HepG2 (cell line): Measurements from ENCODE around the gene CTCF. TPM values are rescaled to one million over a fixed set of nuclear protein-coding genes. Genes with fewer than 3 reads are reported as not detected.
A peak's percentile ranks its signal among the peaks of the same experiment; 100 is the strongest.

Experiments used
- CBX1 ChIP-seq: IDR thresholded peaks from one replicate; pipeline ENCODE4 v1.6.1; 2016; ENCODE audit warnings: antibody characterized with exemption, low read depth
- KDM2A ChIP-seq: sonication (generic); formaldehyde crosslinking; IDR thresholded peaks from 2 replicates; pipeline ENCODE4 v1.4.0; 2020; ENCODE audit warnings: low read depth, missing genetic modification reagents, borderline replicate concordance
- MAFG ChIP-seq: sonication (generic); formaldehyde crosslinking; IDR thresholded peaks from 2 replicates; pipeline ENCODE4 v1.5.1; 2020; ENCODE audit warnings: mild to moderate bottlenecking, missing genetic modification reagents
- MYNN ChIP-seq: sonication (generic); formaldehyde crosslinking; IDR thresholded peaks from 2 replicates; pipeline ENCODE4 v1.4.0; 2020; ENCODE audit warnings: mild to moderate bottlenecking, low read depth, missing genetic modification reagents
- ONECUT2 ChIP-seq: sonication (generic); formaldehyde crosslinking; IDR thresholded peaks from 2 replicates; pipeline ENCODE4 v1.4.0; 2020; ENCODE audit warnings: missing genetic modification reagents
- PHF20 ChIP-seq: sonication (generic); formaldehyde crosslinking; IDR thresholded peaks from 2 replicates; pipeline ENCODE4 v1.5.0; 2020; ENCODE audit warnings: mild to moderate bottlenecking, missing genetic modification reagents
- POGZ ChIP-seq: sonication (generic); formaldehyde crosslinking; IDR thresholded peaks from 2 replicates; pipeline ENCODE4 v1.4.0; 2020; ENCODE audit warnings: mild to moderate bottlenecking, missing genetic modification reagents
- SMAD9 ChIP-seq: sonication (generic); formaldehyde crosslinking; IDR thresholded peaks from 2 replicates; pipeline ENCODE4 v1.5.1; 2020; ENCODE audit warnings: mild to moderate bottlenecking, missing genetic modification reagents
- STAG1 ChIP-seq: sonication (generic); formaldehyde crosslinking; IDR thresholded peaks from 2 replicates; pipeline ENCODE4 v1.4.0; 2020; ENCODE audit warnings: missing genetic modification reagents
- XBP1 ChIP-seq: sonication (generic); formaldehyde crosslinking; IDR thresholded peaks from 2 replicates; pipeline ENCODE4 v1.5.0; 2020; ENCODE audit warnings: missing genetic modification reagents
- ZNF10 ChIP-seq: sonication (generic); formaldehyde crosslinking; IDR thresholded peaks from 2 replicates; pipeline ENCODE4 v1.4.0; 2020; ENCODE audit warnings: mild to moderate bottlenecking, low read depth, missing genetic modification reagents, borderline replicate concordance
- ZNF430 ChIP-seq: sonication (generic); formaldehyde crosslinking; IDR thresholded peaks from 2 replicates; pipeline ENCODE4 v1.9.0; 2021; ENCODE audit warnings: mild to moderate bottlenecking, missing genetic modification reagents
- ZNF546 ChIP-seq: sonication (generic); formaldehyde crosslinking; conservative IDR thresholded peaks from 2 replicates; pipeline ENCODE4 v1.8.1; 2023; ENCODE audit warnings: mild to moderate bottlenecking, missing genetic modification reagents
- ZNF547 ChIP-seq: sonication (generic); formaldehyde crosslinking; IDR thresholded peaks from 2 replicates; pipeline ENCODE4 v1.5.1; 2020; ENCODE audit warnings: mild to moderate bottlenecking, missing genetic modification reagents
- ZNF563 ChIP-seq: sonication (generic); formaldehyde crosslinking; IDR thresholded peaks from 2 replicates; pipeline ENCODE4 v1.8.0; 2022; ENCODE audit warnings: mild to moderate bottlenecking, moderate library complexity, missing genetic modification reagents
- ZNF607 ChIP-seq: sonication (generic); formaldehyde crosslinking; IDR thresholded peaks from 2 replicates; pipeline ENCODE4 v1.5.1; 2020; ENCODE audit warnings: missing genetic modification reagents, mild to moderate bottlenecking, borderline replicate concordance
- polyA plus RNA-seq, 8 experiments: library from polyadenylated mRNA; depleted of rRNA in 3 of 8; stranded (reverse) in 7 of 8; unstranded in 1 of 8; fragments of >200 nt; fragmentation: Illumina TruSeq in 4 of 8; extraction: Trizol in 4 of 8; gene quantifications; 2 replicates each; pipeline versions ENCODE4 v1.2.1 to v1.2.3, GENCODE V29; 2011 to 2016; ENCODE audit warnings: low read depth in 4 of 8, missing spikeins in 1 of 8, mixed read lengths in 1 of 8; ENCODE audit not compliant: insufficient read depth in 1 of 8
- total RNA-seq, 5 experiments: library from RNA; depleted of rRNA; stranded (reverse); fragments of >200 nt; fragmentation: Illumina TruSeq; extraction: Trizol; gene quantifications; 2 replicates each; pipeline ENCODE4 v1.2.3, GENCODE V29; 2016; ENCODE audit warnings: low read depth in 1 of 5
- TF ChIP-seq, protein P1 (sequence below): conservative IDR thresholded peaks from 2 replicates; pipeline ENCODE4 v1.6.1; 2018; ENCODE audit warnings: missing genetic modification reagents
- TF ChIP-seq, protein P2 (sequence below): sonication (generic); formaldehyde crosslinking; IDR thresholded peaks from 2 replicates; pipeline ENCODE4 v1.4.0; 2020; ENCODE audit warnings: missing genetic modification reagents
- TF ChIP-seq, protein P3 (sequence below): sonication (generic); formaldehyde crosslinking; IDR thresholded peaks from 2 replicates; pipeline ENCODE4 v1.4.0; 2020; ENCODE audit warnings: mild to moderate bottlenecking, missing genetic modification reagents
- TF ChIP-seq, protein P4 (sequence below): sonication (generic); formaldehyde crosslinking; IDR thresholded peaks from 2 replicates; pipeline ENCODE4 v1.5.1; 2020; ENCODE audit warnings: missing genetic modification reagents, mild to moderate bottlenecking, borderline replicate concordance
- TF ChIP-seq, protein P5 (sequence below): sonication (generic); formaldehyde crosslinking; IDR thresholded peaks from 2 replicates; pipeline ENCODE4 v1.8.0; 2022; ENCODE audit warnings: missing genetic modification reagents, mild to moderate bottlenecking, inconsistent platforms, borderline replicate concordance

The CTCF gene
- total and polyA plus RNA-seq, 2 of the 13 experiments (the other 11 are each of a cell fraction or from before 2014, with no cell fraction given): 19.5 to 37.5 TPM

DNA sequence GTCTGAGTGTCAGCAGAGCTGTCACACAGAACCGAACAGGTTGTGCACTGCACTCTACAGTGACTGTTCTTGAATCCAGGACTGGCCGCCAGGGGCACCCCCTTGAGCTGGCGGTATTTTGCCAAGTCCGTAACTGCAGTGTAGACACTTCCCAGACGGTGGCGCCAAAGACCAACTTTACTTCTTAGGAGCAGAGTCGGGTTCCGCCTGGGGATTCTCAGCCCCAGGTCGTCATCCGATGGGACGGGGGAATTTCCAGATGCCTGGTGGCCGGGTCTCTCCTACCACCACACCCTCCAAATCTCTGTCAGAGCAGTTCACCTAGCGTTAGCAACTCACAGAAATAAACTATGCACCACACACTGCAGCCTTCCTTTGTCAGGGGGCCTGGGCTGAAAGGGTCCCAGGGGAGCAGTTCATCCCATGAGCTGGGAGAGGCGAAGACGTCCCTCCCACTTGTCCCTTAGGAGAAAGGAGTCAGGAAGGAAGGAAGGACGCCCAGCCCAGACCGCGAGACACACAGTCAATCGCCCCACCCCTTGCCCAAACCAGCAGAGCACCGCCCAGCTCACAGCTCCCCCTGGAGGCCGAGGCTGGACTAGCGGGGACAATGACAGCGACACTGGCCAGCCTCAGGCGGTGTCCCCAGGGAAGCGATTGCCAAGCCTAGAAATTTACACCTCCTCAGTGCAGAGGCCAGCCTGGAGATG, 41.1 kb upstream of the CTCF start (continued):
- TF ChIP-seq ZNF563 (no peak), KDM2A (CRISPR knock-in tag) (peak; percentile 90), CBX1 (no peak), ZNF546 (CRISPR knock-in tag) (no peak), STAG1 (CRISPR knock-in tag) (peak; percentile 96), ZNF547 (no peak), ZNF430 (CRISPR knock-in tag) (no peak), MAFG (CRISPR knock-in tag) (no peak), ZNF607 (CRISPR knock-in tag) (peak; percentile 49; the same call in 1 of the 2 replicates), ONECUT2 (CRISPR knock-in tag) (no peak), SMAD9 (CRISPR knock-in tag) (no peak), PHF20 (no peak), ZNF10 (no peak), POGZ (0 out of 2 replicates have a peak, but pooled peaks have one; percentile 18), MYNN (0 out of 2 replicates have a peak, but pooled peaks have one; percentile 9), XBP1 (no peak)
- TF ChIP-seq, protein P1, sequence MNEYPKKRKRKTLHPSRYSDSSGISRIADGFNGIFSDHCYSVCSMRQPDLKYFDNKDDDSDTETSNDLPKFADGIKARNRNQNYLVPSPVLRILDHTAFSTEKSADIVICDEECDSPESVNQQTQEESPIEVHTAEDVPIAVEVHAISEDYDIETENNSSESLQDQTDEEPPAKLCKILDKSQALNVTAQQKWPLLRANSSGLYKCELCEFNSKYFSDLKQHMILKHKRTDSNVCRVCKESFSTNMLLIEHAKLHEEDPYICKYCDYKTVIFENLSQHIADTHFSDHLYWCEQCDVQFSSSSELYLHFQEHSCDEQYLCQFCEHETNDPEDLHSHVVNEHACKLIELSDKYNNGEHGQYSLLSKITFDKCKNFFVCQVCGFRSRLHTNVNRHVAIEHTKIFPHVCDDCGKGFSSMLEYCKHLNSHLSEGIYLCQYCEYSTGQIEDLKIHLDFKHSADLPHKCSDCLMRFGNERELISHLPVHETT (CRISPR knock-in tag): 0 out of 2 replicates have a peak, but pooled peaks have one; percentile 37
- TF ChIP-seq, protein P2, sequence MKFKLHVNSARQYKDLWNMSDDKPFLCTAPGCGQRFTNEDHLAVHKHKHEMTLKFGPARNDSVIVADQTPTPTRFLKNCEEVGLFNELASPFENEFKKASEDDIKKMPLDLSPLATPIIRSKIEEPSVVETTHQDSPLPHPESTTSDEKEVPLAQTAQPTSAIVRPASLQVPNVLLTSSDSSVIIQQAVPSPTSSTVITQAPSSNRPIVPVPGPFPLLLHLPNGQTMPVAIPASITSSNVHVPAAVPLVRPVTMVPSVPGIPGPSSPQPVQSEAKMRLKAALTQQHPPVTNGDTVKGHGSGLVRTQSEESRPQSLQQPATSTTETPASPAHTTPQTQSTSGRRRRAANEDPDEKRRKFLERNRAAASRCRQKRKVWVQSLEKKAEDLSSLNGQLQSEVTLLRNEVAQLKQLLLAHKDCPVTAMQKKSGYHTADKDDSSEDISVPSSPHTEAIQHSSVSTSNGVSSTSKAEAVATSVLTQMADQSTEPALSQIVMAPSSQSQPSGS (CRISPR knock-in tag): peak; percentile 42; the same call in 1 of the 2 replicates
- TF ChIP-seq, protein P3, sequence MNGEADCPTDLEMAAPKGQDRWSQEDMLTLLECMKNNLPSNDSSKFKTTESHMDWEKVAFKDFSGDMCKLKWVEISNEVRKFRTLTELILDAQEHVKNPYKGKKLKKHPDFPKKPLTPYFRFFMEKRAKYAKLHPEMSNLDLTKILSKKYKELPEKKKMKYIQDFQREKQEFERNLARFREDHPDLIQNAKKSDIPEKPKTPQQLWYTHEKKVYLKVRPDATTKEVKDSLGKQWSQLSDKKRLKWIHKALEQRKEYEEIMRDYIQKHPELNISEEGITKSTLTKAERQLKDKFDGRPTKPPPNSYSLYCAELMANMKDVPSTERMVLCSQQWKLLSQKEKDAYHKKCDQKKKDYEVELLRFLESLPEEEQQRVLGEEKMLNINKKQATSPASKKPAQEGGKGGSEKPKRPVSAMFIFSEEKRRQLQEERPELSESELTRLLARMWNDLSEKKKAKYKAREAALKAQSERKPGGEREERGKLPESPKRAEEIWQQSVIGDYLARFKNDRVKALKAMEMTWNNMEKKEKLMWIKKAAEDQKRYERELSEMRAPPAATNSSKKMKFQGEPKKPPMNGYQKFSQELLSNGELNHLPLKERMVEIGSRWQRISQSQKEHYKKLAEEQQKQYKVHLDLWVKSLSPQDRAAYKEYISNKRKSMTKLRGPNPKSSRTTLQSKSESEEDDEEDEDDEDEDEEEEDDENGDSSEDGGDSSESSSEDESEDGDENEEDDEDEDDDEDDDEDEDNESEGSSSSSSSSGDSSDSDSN (CRISPR knock-in tag): peak; percentile 76
- TF ChIP-seq, protein P4, sequence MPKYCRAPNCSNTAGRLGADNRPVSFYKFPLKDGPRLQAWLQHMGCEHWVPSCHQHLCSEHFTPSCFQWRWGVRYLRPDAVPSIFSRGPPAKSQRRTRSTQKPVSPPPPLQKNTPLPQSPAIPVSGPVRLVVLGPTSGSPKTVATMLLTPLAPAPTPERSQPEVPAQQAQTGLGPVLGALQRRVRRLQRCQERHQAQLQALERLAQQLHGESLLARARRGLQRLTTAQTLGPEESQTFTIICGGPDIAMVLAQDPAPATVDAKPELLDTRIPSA: no peak
- TF ChIP-seq, protein P5, sequence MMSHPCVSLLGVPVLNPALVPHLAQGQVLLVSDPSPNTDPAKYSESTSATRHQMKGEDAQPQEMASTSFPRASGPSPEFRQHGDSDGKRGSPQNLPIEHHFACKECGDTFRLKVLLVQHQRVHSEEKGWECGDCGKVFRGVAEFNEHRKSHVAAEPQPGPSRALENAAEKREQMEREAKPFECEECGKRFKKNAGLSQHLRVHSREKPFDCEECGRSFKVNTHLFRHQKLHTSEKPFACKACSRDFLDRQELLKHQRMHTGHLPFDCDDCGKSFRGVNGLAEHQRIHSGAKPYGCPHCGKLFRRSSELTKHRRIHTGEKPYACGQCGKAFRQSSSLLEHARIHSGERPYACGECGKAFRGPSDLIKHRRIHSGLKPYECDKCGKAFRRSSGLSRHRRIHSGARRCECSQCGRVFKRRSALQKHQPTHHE (CRISPR knock-in tag): no peak
